OCI-LY7 (cell line): ENCODE results near the gene ZNF182.
"Not testable (repeated sequence)": the region's sequence is repeated elsewhere in the genome, so short reads cannot be mapped to it uniquely, and the experiment has no call there.

ENCODE experiments used
- CTCF ChIP-seq: fragments of 200-600 bp; sonication (generic); conservative IDR thresholded peaks from 2 replicates; pipeline ENCODE4 v1.5.1; 2014; ENCODE audit warnings: mild to moderate bottlenecking, antibody characterized with exemption, low read length, moderate library complexity, mixed read lengths
- EZH2phosphoT487 ChIP-seq: fragments of 200-600 bp; sonication (generic); IDR thresholded peaks from 2 replicates; pipeline ENCODE4 v1.6.1; 2018; ENCODE audit warnings: low read depth, borderline replicate concordance, mild to moderate bottlenecking, mixed run types, antibody characterized with exemption, low read length, moderate library complexity, mixed read lengths

DNA sequence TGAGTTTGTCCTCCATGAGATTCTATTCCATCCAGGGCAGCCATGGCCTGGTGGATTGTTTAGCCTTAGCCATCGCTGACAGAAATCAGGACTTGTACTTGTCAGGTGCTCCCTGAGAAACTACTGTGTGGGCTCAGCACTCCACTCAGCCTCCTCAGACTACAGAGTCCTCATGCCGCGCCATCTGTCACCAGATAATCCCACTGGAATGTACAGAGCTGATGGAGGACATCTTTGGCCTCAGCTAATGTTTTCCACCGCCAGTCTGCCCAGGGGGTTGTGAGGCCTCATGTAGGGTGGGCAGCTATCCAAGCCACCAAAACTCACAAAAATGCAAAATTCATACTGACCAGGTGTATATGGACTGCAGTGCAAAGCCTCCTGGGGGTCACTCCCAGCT lies 45.6 kb downstream of the ZNF182 start:
- TF ChIP-seq CTCF, EZH2phosphoT487: not testable (repeated sequence)
